Upper lobe of right lung (tissue), 1 donor: Measurements from ENCODE around the gene KRTAP3-2. TPM values are rescaled to one million over a fixed set of nuclear protein-coding genes. Genes with fewer than 3 reads are reported as not detected.
A peak's percentile ranks its signal among the peaks of the same experiment; 100 is the strongest.

Experiments
- ATAC-seq: fragments of 200-7000 bp; cut with Tn5 transposase; one replicate; pipeline ENCODE4 v1.9.1; 2020; ENCODE audit warnings: mild to moderate bottlenecking, moderate library complexity
- DNase-seq: peaks from one replicate; pipeline ENCODE4 v3.0.0-alpha.2; 2020
- H3K27ac ChIP-seq: fragments of 200-600 bp; one replicate; pipeline ENCODE4 v1.8.0; 2022
- H3K27me3 ChIP-seq: fragments of 200-600 bp; one replicate; pipeline ENCODE4 v1.8.0; 2022; ENCODE audit warnings: mild to moderate bottlenecking
- H3K36me3 ChIP-seq: fragments of 200-600 bp; one replicate; pipeline ENCODE4 v1.8.0; 2022
- H3K4me1 ChIP-seq: fragments of 200-600 bp; one replicate; pipeline ENCODE4 v1.8.0; 2022
- H3K4me3 ChIP-seq: fragments of 200-600 bp; one replicate; pipeline ENCODE4 v1.8.0; 2022; ENCODE audit warnings: mild to moderate bottlenecking
- H3K9me3 ChIP-seq: fragments of 200-600 bp; one replicate; pipeline ENCODE4 v1.8.0; 2022
- intact Hi-C: fragments of 100-400 bp; cut with DNase I; formaldehyde crosslinking; loops from one replicate; pipeline ENCODE4 v1.11.0; 2022
- total RNA-seq: library from RNA; stranded (reverse); fragmentation: NEBNext Ultra II Directional; extraction: Animal tissue kit (Norgen Biotek cat#: 25700); gene quantifications from one replicate; pipeline ENCODE4 v1.2.1, GENCODE V29; 2021
- TF ChIP-seq, protein P1 (sequence below): fragments of 200-600 bp; IDR thresholded peaks from one replicate; pipeline ENCODE4 v1.8.0; 2022; ENCODE audit warnings: antibody characterized with exemption
- donor health status: DM: no; HTN: yes; CAD: no; lungs with severe emphysema.

KRTAP3-2 gene
- total RNA-seq, 1 donor from 2014 or later = not detected

- TF ChIP-seq, protein P1, sequence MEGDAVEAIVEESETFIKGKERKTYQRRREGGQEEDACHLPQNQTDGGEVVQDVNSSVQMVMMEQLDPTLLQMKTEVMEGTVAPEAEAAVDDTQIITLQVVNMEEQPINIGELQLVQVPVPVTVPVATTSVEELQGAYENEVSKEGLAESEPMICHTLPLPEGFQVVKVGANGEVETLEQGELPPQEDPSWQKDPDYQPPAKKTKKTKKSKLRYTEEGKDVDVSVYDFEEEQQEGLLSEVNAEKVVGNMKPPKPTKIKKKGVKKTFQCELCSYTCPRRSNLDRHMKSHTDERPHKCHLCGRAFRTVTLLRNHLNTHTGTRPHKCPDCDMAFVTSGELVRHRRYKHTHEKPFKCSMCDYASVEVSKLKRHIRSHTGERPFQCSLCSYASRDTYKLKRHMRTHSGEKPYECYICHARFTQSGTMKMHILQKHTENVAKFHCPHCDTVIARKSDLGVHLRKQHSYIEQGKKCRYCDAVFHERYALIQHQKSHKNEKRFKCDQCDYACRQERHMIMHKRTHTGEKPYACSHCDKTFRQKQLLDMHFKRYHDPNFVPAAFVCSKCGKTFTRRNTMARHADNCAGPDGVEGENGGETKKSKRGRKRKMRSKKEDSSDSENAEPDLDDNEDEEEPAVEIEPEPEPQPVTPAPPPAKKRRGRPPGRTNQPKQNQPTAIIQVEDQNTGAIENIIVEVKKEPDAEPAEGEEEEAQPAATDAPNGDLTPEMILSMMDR = no peak
- H3K27me3 ChIP-seq = no peaks in the 10 kb centered on the region
- intact Hi-C loops = no loop called here
- H3K4me3 ChIP-seq = no peak overlapping the region
- no peaks in the 10 kb centered on the region for H3K36me3 ChIP-seq
- DNase-seq (no peak), ATAC-seq (no peak)
- H3K27ac ChIP-seq = no peak overlapping the region
- no peaks in the 10 kb centered on the region for H3K4me1 ChIP-seq
- no peaks in the 10 kb centered on the region for H3K9me3 ChIP-seq
Measured at GRCh38 chr17:40967582-40967981, 32.1 kb downstream of the KRTAP3-2 start.

DNA sequence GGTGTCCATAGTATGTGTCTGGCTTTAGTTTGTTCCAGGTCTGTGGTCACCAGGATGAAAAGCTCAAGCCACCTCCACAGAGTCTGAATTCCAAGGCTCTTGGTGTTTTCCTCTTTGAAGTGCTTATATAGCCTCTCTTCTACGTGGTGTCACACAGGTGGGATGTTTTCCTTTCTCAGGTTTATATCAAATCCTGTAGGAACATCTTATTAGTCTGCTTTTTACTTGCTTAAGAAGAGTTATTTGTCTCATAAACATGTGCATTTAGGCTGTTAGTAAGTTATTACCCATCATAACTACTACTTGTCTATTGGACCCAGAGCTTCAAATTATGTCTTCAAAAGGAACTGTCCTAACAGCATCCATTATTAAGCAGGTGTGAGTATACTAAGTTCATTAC is 32.9 kb downstream of the KRTAP3-2 start, which contains the start of gene KRT39:
TSS of gene KRT39 (minus strand) at position 101 of the 400 bp plus-strand sequence. CDS start at position 9, 92 bp downstream.
- Histone ChIP-seq H3K27me3 (no peaks in the 10 kb centered on the region), H3K36me3 (no peaks in the 10 kb centered on the region), H3K4me1 (no peaks in the 10 kb centered on the region), H3K4me3 (no peak within 1 kb of the TSS), H3K9me3 (no peaks in the 10 kb centered on the region), H3K27ac (no peak within 1 kb of the TSS)
- ATAC-seq (no peak), DNase-seq (no peak)
- intact Hi-C loops = no loop called here
- TF ChIP-seq, protein P1 = no peak

- Histone ChIP-seq H3K27ac (no peak overlapping the region), H3K9me3 (no peaks in the 10 kb centered on the region), H3K4me1 (no peaks in the 10 kb centered on the region), H3K27me3 (no peaks in the 10 kb centered on the region), H3K4me3 (no peak overlapping the region), H3K36me3 (no peaks in the 10 kb centered on the region)
- DNase-seq = no peak
- TF ChIP-seq, protein P1 = peak; percentile 70
- intact Hi-C loops = no loop called here
- ATAC-seq = peak; percentile 81
Measured at GRCh38 chr17:40963838-40964237, 35.9 kb downstream of the KRTAP3-2 start.

DNA sequence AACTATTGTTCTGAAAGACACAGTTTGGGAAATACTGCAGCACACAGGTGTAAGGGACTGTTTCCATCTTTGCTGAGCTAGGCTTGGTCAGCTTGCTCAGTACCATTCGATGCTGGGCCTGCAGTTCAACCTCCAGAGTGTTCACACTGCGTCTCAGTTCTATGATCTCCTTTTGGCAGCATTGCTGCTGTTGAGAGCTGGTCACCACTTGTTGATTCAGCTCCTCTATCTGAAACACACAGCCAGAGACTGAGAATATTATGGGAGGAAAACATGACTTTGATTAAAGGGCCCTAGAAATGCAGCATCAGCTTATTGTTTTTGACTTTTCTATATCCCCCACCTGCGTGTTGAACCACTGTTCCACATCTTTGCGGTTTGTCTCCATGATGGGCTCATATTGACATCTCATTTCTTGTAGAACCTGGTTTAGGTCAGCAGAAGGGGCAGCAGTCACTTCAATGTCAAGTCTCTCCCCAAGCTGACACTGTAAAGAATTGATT is 37.6 kb downstream of the KRTAP3-2 start:
- TF ChIP-seq, protein P1 = no peak
- no peak overlapping the region for H3K27ac ChIP-seq
- no peaks in the 10 kb centered on the region for H3K4me1 ChIP-seq
- ATAC-seq (no peak), DNase-seq (no peak)
- H3K27me3 ChIP-seq = no peaks in the 10 kb centered on the region
- intact Hi-C loops = no loop called here
- no peaks in the 10 kb centered on the region for H3K9me3 ChIP-seq
- H3K36me3 ChIP-seq = no peaks in the 10 kb centered on the region
- H3K4me3 ChIP-seq = no peak overlapping the region

GRCh38 chr17:40961591-40961990 is 38.1 kb downstream of the KRTAP3-2 start:
- Histone ChIP-seq H3K27ac (no peak overlapping the region), H3K9me3 (no peaks in the 10 kb centered on the region), H3K4me3 (no peak overlapping the region), H3K36me3 (no peaks in the 10 kb centered on the region), H3K27me3 (no peaks in the 10 kb centered on the region), H3K4me1 (no peaks in the 10 kb centered on the region)
- no peak for ATAC-seq
- DNase-seq = no peak
- TF ChIP-seq, protein P1 = no peak
- intact Hi-C loops = no loop called here

DNA sequence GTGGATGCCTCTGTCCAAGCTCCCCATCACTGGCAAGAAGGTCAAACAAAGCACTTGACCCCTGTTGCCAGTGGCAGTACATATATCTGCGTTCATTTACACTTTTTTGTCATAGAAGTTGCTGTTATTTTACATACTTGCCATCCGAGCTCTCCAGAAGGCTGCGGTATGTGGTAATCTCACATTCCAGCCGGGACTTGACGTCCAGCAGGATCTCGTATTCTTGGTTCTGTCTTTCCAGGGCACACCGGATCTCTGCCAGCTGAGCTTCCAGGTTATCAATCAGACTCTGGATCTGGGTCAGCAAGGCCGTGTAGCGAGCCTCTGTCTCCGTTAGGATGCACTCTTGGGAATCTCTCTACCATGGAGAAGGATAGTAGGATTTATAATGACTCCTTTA is 39.6 kb downstream of the KRTAP3-2 start:
- ATAC-seq (peak; percentile 53), DNase-seq (no peak)
- Histone ChIP-seq H3K27me3 (no peaks in the 10 kb centered on the region), H3K4me3 (peak overlapping the region; percentile 15), H3K4me1 (no peaks in the 10 kb centered on the region), H3K36me3 (no peaks in the 10 kb centered on the region), H3K9me3 (no peaks in the 10 kb centered on the region), H3K27ac (no peak overlapping the region)
- TF ChIP-seq, protein P1 = no peak
- intact Hi-C loops = no loop called here
